Measurements from ENCODE around the gene GGT1.
"Not testable (repeated sequence)": the region's sequence is repeated elsewhere in the genome, so short reads cannot be mapped to it uniquely, and the experiment has no call there.

The GGT1 gene

GRCh38 chr22:24642307-24642706 lies 39.3 kb downstream of the GGT1 start:
- not testable (repeated sequence) for DNase-seq

GRCh38 chr22:24644409-24644808 lies 41.4 kb downstream of the GGT1 start:
- DNase-seq = not testable (repeated sequence)

GRCh38 chr22:24645408-24646399 lies 42.7 kb downstream of the GGT1 start:
- not testable (repeated sequence) for DNase-seq

GRCh38 chr22:24646756-24647155 lies 43.8 kb downstream of the GGT1 start:
- DNase-seq = not testable (repeated sequence)

- not testable (repeated sequence) for DNase-seq
Observed at GRCh38 chr22:24649371-24649770, 46.4 kb downstream of the GGT1 start.

GRCh38 chr22:24650884-24651283 lies 47.9 kb downstream of the GGT1 start:
- peak; percentile 50 for DNase-seq

GRCh38 chr22:24665395-24665794 lies 62.4 kb downstream of the GGT1 start:
- not testable (repeated sequence) for DNase-seq

- DNase-seq = not testable (repeated sequence)
Observed at GRCh38 chr22:24667904-24668303, 64.9 kb downstream of the GGT1 start.

- not testable (repeated sequence) for DNase-seq
Observed at GRCh38 chr22:24672532-24672931, 69.5 kb downstream of the GGT1 start.
